H1 (cell line): ENCODE data around the gene ACAP3. TPM values are rescaled to one million over a fixed set of nuclear protein-coding genes. Genes with fewer than 3 reads are reported as not detected.

ENCODE experiments used
- ATF3 ChIP-seq: IDR thresholded peaks from 2 replicates; pipeline ENCODE4 v1.6.1; 2011; ENCODE audit warnings: low read depth, mild to moderate bottlenecking, low read length; ENCODE audit not compliant: insufficient read depth
- CHD7 ChIP-seq: fragments of 300-600 bp; sonication (generic); IDR thresholded peaks from 2 replicates; pipeline ENCODE4 v1.7.1; 2012; ENCODE audit warnings: low read length, moderate library complexity, mild to moderate bottlenecking, inconsistent platforms; ENCODE audit not compliant: insufficient replicate concordance
- CTCF ChIP-seq, 3 experiments: IDR thresholded peaks; 1 replicate in 2 of 3; 2 replicates in 1 of 3; pipeline versions ENCODE4 v1.5.1 to v1.6.1; 2011; ENCODE audit warnings: low read length in 3 of 3, mild to moderate bottlenecking in 3 of 3, inconsistent platforms in 2 of 3, low read depth in 1 of 3, moderate library complexity in 1 of 3; ENCODE audit not compliant: insufficient read depth in 1 of 3; ENCODE audit errors: control extremely low read depth in 1 of 3
- SIN3A ChIP-seq, 2 experiments: IDR thresholded peaks in 1 of 2; conservative IDR thresholded peaks in 1 of 2; 2 replicates each; pipeline ENCODE4 v1.6.1; 2011 to 2012; ENCODE audit warnings: low read length in 2 of 2, improper control_type of control experiment in 1 of 2, low read depth in 1 of 2, mild to moderate bottlenecking in 1 of 2
- SUZ12 ChIP-seq: fragments of 200-600 bp; sonication (generic); IDR thresholded peaks from 2 replicates; pipeline ENCODE4 v1.6.1; 2012; ENCODE audit warnings: mild to moderate bottlenecking, inconsistent platforms, low read length, moderate library complexity, mixed read lengths
- YY1 ChIP-seq: IDR thresholded peaks from 2 replicates; pipeline ENCODE4 v1.6.1; 2011; ENCODE audit warnings: low read depth, mild to moderate bottlenecking, low read length
- polyA plus RNA-seq, 7 experiments: library from polyadenylated mRNA; depleted of rRNA in 3 of 7; stranded (reverse) in 5 of 7; unstranded in 2 of 7; fragments of >200 nt in 5 of 7; fragments of 200-250 nt in 2 of 7; gene quantifications; 1 replicate in 5 of 7; 2 replicates in 1 of 7; 4 replicates in 1 of 7; pipeline versions ENCODE4 v1.2.1 to v1.2.3, GENCODE V29; 2011 to 2013; ENCODE audit warnings: missing spikeins in 2 of 7, mixed read lengths in 2 of 7
- total RNA-seq: library from RNA; stranded (reverse); fragmentation: NEBNext Ultra II Directional; extraction: Animal tissue kit (Norgen Biotek cat#: 25700); gene quantifications from 2 replicates; pipeline ENCODE4 v1.2.1, GENCODE V29; 2021

ACAP3 gene
- total and polyA plus RNA-seq, 2 of the 8 experiments (the other 6 are each of a cell fraction or from before 2014, with no cell fraction given), result 14.8 to 28.3 TPM

GRCh38 chr1:1290238-1290731 is 17.4 kb downstream of the ACAP3 start (continued):
- TF ChIP-seq CHD7, result no peak
- TF ChIP-seq YY1, result peak; percentile 37; the same call in 1 of the 2 replicates
- no peak for TF ChIP-seq ATF3
- peak in 2 of 3 experiments; percentile 68 to 82; a peak in 3 of 4 replicates for TF ChIP-seq CTCF (IDR thresholded peaks at IDR 0.05; ENCODE audit: control extremely low read depth in 1 of 3, insufficient read depth in 1 of 3, low read depth in 1 of 3, low read length in 3 of 3)
- TF ChIP-seq SIN3A (conservative IDR thresholded peaks at IDR 0.05 in 1 of 2, IDR thresholded peaks at IDR 0.05 in 1 of 2; ENCODE audit: low read depth in 1 of 2, low read length in 2 of 2), result peak in 1 of 2 experiments; percentile 42; a peak in 1 of 4 replicates
- no peak for TF ChIP-seq SUZ12
